NCI-H2029 treated with DMSO at 0.1 percent for 48 hours (cell line): ENCODE data around the gene SPAST.
"Not testable (repeated sequence)": the region's sequence is repeated elsewhere in the genome, so short reads cannot be mapped to it uniquely, and the experiment has no call there.

ENCODE experiments used
- DNase-seq: peaks from one replicate; lab custom pipeline; 2025; lab: John Stamatoyannopoulos, UW

Gene SPAST

GRCh38 chr2:32063310-32064020, at the start of gene SPAST:
Gene SPAST, plus strand, starts transcription at chr2:32063556. Its CDS starts 276 bp downstream, at chr2:32063832.
- peak; percentile 90 for DNase-seq

- not testable (repeated sequence) for DNase-seq
Observed at GRCh38 chr2:32018789-32019482, 44.4 kb upstream of the SPAST start.

GRCh38 chr2:32034198-32034887, 29.0 kb upstream of the SPAST start:
- DNase-seq: not testable (repeated sequence)

GRCh38 chr2:32039447-32040219, 23.7 kb upstream of the SPAST start, which contains the start of gene DPY30:
Gene DPY30, minus strand, starts transcription at chr2:32039805. Its CDS starts 349 bp downstream, at chr2:32039456.
- peak; percentile 64 for DNase-seq

GRCh38 chr2:32043561-32043960, 19.8 kb upstream of the SPAST start:
- no peak for DNase-seq

- DNase-seq: no peak
Observed at GRCh38 chr2:32051836-32052439, 11.4 kb upstream of the SPAST start.

- DNase-seq: not testable (repeated sequence)
Observed at GRCh38 chr2:32054583-32054982, 8.8 kb upstream of the SPAST start.

GRCh38 chr2:32058130-32058529, 5.2 kb upstream of the SPAST start:
- DNase-seq: no peak

GRCh38 chr2:32060266-32060665, 3.1 kb upstream of the SPAST start:
- DNase-seq: no peak

- no peak for DNase-seq
Observed at GRCh38 chr2:32061430-32061829, 1.9 kb upstream of the SPAST start.

GRCh38 chr2:32061973-32062861, 1.1 kb upstream of the SPAST start:
- peak; percentile 35 for DNase-seq

GRCh38 chr2:32064021-32064601, 755 bp downstream of the SPAST start:
- DNase-seq: no peak

GRCh38 chr2:32064713-32065112, 1.4 kb downstream of the SPAST start:
- no peak for DNase-seq

GRCh38 chr2:32067549-32067948, 4.2 kb downstream of the SPAST start:
- DNase-seq: no peak

GRCh38 chr2:32074134-32074506, 10.8 kb downstream of the SPAST start:
- DNase-seq: no peak

GRCh38 chr2:32095671-32096070, 32.3 kb downstream of the SPAST start:
- no peak for DNase-seq

- no peak for DNase-seq
Observed at GRCh38 chr2:32108111-32108510, 44.8 kb downstream of the SPAST start.

- no peak for DNase-seq
Observed at GRCh38 chr2:32118055-32118454, 54.7 kb downstream of the SPAST start.

GRCh38 chr2:32119161-32119560, 55.8 kb downstream of the SPAST start:
- DNase-seq: no peak

- DNase-seq: no peak
Observed at GRCh38 chr2:32124660-32125059, 61.3 kb downstream of the SPAST start.
